Thymus (tissue), 11 donors: ENCODE results near the gene TULP3. TPM values are rescaled to one million over a fixed set of nuclear protein-coding genes. Genes with fewer than 3 reads are reported as not detected.
"Not testable (repeated sequence)": the region's sequence is repeated elsewhere in the genome, so short reads cannot be mapped to it uniquely, and the experiment has no call there.

ENCODE experiments used
- DNase-seq, 9 donors: peaks; one replicate each; pipeline ENCODE4 v3.0.0-alpha.2; 2013; ENCODE audit warnings: low spot score in 9 of 9, low read depth in 6 of 9, missing footprints in 1 of 9
- H3K27ac ChIP-seq, 2 donors: one replicate each; pipeline ENCODE4 v1.5.1; 2013; ENCODE audit warnings: control low read depth in 1 of 2, low read depth in 1 of 2, low read length in 1 of 2, mild to moderate bottlenecking in 1 of 2, moderate library complexity in 1 of 2
- H3K27me3 ChIP-seq, 2 donors: one replicate each; pipeline ENCODE4 v1.5.1; 2013; ENCODE audit warnings: low read length in 1 of 2; ENCODE audit not compliant: control insufficient read depth in 2 of 2, insufficient read depth in 1 of 2
- H3K36me3 ChIP-seq, 2 donors: one replicate each; pipeline ENCODE4 v1.5.1; 2013; ENCODE audit warnings: low read length in 1 of 2, mild to moderate bottlenecking in 1 of 2, moderate library complexity in 1 of 2; ENCODE audit not compliant: control insufficient read depth in 2 of 2, insufficient read depth in 2 of 2
- H3K4me1 ChIP-seq, 2 donors: one replicate each; pipeline ENCODE4 v1.5.1; 2013; ENCODE audit warnings: low read length in 2 of 2; ENCODE audit not compliant: control insufficient read depth in 2 of 2, insufficient read depth in 2 of 2
- H3K4me3 ChIP-seq, 2 donors: one replicate each; pipeline ENCODE4 v1.5.1; 2013; ENCODE audit warnings: low read length in 2 of 2, control low read depth in 1 of 2, mild to moderate bottlenecking in 1 of 2
- H3K9me3 ChIP-seq, 2 donors: one replicate each; pipeline ENCODE4 v1.5.1; 2013; ENCODE audit warnings: low read length in 1 of 2, mild to moderate bottlenecking in 1 of 2; ENCODE audit not compliant: control insufficient read depth in 2 of 2, insufficient read depth in 1 of 2
- WGBS: extraction: QIAGEN DNeasy Blood & Tissue Kit; methylation state at CpG from one replicate; pipeline ENCODE4 v1.1.7; 2013; 5-methylcytosine and 5-hydroxymethylcytosine counted together
- polyA plus RNA-seq: library from polyadenylated mRNA; stranded (reverse); fragments of 200-250 nt; gene quantifications from one replicate; pipeline ENCODE4 v1.2.3, GENCODE V29; 2013
- total RNA-seq: library from RNA; stranded (reverse); fragments of 120-200 nt; gene quantifications from one replicate; pipeline ENCODE4 v1.2.4, GENCODE V29; 2013
- donor health status: healthy.

The TULP3 gene
- total and polyA plus RNA-seq, 2 donors, result 10.3 to 10.5 TPM

DNA sequence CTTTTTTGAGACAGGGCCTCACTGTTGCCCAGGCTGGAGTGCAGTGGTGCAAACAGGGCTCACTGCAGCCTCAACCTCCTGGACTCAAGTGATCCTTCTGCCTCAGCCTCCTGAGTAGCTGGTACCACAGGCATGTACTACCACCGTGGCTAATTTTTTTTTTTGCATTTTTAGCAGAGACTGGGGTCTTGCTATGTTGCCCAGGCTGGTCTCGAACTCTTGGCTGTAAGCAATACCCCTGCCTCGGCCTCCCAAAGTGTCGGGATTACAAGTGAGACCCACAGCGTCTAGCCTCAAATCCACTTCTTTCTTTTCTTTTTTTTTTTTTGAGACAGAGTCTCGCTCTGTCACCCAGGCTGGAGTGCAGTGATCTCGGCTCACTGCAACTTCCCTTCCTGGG is 27.3 kb upstream of the TULP3 start:
- not testable (repeated sequence) for DNase-seq, H3K4me3 ChIP-seq, H3K27ac ChIP-seq, H3K9me3 ChIP-seq, H3K27me3 ChIP-seq, H3K4me1 ChIP-seq
- H3K36me3 ChIP-seq, result peaks cover 68 to 77% of the 10 kb centered on the region in 2 donors
- WGBS, result 98% methylated on average over 7 of the region's 7 CpGs

DNA sequence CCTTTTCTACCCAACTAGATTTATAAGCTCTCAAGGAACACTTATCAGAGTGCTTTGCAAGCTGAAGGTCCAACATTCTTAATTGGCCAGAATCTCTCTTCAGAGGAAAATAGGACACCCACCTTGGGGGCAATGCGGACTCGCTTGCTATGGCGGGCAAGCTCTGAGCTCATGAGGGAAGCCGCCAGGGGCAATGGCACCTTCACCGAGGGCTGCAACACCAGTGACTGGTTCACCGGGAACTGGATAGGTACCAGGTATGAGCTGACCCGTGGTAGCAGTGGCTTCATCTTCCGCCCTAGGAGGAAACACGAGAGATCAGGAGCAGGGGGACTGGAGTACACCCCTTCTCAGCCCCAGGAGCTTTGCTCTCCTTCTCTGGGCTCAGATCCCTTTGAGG is 26.5 kb upstream of the TULP3 start:
- over 99% methylated on average over 9 of the region's 9 CpGs for WGBS
- DNase-seq, result no peak
- H3K9me3 ChIP-seq, result no peaks in the 10 kb centered on the region
- H3K4me1 ChIP-seq, result no peaks in the 10 kb centered on the region
- peaks cover 64 to 75% of the 10 kb centered on the region in 2 donors for H3K36me3 ChIP-seq
- H3K4me3 ChIP-seq, result no peak overlapping the region
- no peak overlapping the region for H3K27ac ChIP-seq
- no peaks in the 10 kb centered on the region for H3K27me3 ChIP-seq

- H3K27ac ChIP-seq, H3K4me3 ChIP-seq, DNase-seq, H3K27me3 ChIP-seq, H3K9me3 ChIP-seq, H3K4me1 ChIP-seq: not testable (repeated sequence)
- H3K36me3 ChIP-seq, result peaks cover 52 to 62% of the 10 kb centered on the region in 2 donors
- WGBS, result 98% methylated on average over 9 of the region's 9 CpGs
Measured at GRCh38 chr12:2868986-2869632, 21.6 kb upstream of the TULP3 start.

GRCh38 chr12:2876431-2877046 is 14.2 kb upstream of the TULP3 start:
- H3K27me3 ChIP-seq, result no peaks in the 10 kb centered on the region
- no peaks in the 10 kb centered on the region for H3K9me3 ChIP-seq
- WGBS, result 6% methylated on average over 38 of the region's 38 CpGs
- peak in 3 of 9 donors; percentile 9 to 19 (median 18) for DNase-seq
- peak overlapping the region; percentile 93 to 95 for H3K4me3 ChIP-seq
- peaks cover 12 to 23% of the 10 kb centered on the region in 2 donors for H3K36me3 ChIP-seq
- peak overlapping the region in 1 of 2 donors; percentile 64 for H3K27ac ChIP-seq
- H3K4me1 ChIP-seq, result peaks cover 16 to 23% of the 10 kb centered on the region in 2 donors

DNA sequence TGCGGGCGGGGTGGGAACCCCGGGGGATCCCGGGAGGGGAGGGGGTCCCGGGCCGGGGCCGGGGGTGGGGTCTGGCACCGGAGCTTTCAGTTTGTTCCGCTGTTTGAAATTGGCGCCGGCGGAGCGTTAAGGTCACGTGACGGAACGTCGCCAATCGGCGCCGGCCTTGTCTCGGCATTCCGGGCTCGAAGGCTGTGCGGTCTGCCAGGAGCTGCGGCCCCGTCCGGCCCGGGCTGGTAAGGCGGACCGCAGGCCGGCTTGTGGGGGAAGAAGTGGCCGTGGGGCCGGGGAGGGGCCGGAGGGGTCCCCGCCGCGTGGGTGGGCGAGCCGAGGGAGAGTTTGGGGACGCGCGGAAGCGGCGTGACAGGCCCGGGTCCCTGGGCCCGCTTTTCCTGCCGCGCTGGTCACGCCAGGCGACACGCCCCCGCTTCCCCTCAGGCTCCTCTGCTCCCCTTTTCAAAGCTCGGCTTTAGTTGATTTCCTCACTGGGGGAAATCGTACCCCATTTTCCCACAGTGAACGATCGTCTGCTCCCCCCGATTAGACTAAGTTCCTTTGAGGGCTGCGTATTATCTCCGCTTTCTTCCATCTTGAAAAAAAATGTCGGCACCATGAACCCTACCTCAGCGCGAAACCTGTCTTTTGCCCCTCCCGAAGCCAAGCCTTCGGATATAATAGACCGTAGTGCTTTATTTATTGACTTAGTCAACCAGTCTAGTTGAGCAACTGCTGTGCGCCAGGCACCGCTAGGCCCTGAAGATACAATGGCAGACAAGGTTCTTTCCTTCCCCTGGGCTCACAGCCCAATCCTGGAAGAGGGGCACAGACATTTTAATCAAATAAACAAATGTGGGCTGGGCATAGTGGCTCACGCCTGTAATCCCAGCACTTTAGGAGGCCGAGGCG is 13.4 kb upstream of the TULP3 start, which contains the start of the genes FOXM1 and RHNO1:
TSS of gene FOXM1 (minus strand) at position 128 of the 906 bp plus-strand sequence. CDS start 2,696 bp downstream, outside the sequence.
TSS of gene RHNO1 (plus strand) at position 177 of the 906 bp plus-strand sequence. CDS start 8,144 bp downstream, outside the sequence.
- H3K27me3 ChIP-seq, result no peaks in the 10 kb centered on the region
- H3K27ac ChIP-seq, result peak within 1 kb of the TSS; percentile 86 to 91
- H3K36me3 ChIP-seq, result peaks cover 7 to 16% of the 10 kb centered on the region in 2 donors
- DNase-seq, result peak; percentile 68 to 95 (median 85)
- no peaks in the 10 kb centered on the region for H3K9me3 ChIP-seq
- H3K4me3 ChIP-seq, result peak within 1 kb of the TSS; percentile 93 to 95
- peaks cover 16 to 23% of the 10 kb centered on the region in 2 donors for H3K4me1 ChIP-seq
- under 1% methylated on average over 70 of the region's 70 CpGs for WGBS

DNA sequence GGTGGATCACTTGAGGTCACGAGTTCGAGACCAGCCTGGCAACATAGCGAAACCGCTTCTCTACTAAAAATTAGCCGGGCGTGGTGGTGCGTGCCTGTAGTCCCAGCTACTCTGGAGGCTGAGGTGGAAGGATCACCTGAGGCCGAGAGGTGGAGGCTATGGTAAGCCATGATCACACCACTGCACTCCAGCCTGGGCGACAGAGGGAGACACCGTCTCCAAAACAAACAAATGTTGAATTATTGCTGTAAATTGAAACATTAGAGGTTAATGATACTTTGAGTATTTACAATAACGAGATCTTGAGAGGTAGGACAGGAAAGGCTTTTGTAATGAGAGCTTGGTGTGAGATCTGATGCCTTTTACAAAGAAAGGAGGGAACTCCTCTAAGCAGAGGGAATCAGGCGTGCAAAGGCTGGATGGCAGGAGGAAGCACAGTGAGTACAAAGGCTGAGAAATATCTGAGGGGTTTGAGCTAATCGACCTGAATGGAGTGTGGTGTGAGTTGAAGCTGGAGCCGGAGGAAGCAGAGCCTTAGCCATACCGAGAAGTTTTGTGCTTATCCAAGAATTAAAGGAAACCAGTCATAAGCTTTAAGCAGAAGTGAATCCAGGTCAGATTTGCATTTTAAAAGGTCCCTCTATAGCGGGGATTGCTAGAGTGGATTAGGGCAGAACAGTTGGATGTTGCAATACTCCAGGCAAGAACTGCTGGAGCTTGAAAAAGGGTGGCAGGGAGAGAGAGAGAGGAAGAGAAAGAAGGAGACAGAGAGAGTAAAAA is 12.5 kb upstream of the TULP3 start:
- H3K27me3 ChIP-seq, result no peaks in the 10 kb centered on the region
- DNase-seq, result peak in 1 of 9 donors; percentile 32
- peaks cover 7 to 11% of the 10 kb centered on the region in 2 donors for H3K36me3 ChIP-seq
- 70% methylated on average over 16 of the region's 16 CpGs for WGBS
- H3K9me3 ChIP-seq, result no peaks in the 10 kb centered on the region
- H3K4me1 ChIP-seq, result peaks cover 16 to 23% of the 10 kb centered on the region in 2 donors
- peak overlapping the region; percentile 93 to 95 for H3K4me3 ChIP-seq
- peak overlapping the region; percentile 59 to 86 for H3K27ac ChIP-seq

DNA sequence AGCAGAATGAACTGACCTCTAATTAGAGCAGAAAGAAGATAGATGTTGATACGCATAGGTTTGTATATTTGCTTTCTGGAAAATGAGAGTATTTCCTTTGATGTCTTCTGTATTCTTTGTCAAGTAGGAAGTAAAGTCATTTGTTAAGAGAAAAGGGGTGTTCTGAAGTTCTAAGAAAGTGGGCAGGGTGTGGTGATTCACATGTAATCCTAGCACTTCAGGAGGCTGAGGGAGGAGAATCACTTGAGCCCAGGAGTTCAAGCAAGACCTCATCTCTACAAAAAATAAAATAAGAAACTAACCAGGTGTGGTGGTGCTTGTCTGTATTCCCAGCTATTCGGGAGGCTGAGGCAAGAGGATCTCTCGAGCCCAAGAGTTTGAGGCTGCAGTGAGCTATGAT is 10.8 kb upstream of the TULP3 start:
- Histone ChIP-seq H3K36me3 (peaks cover 0 to 4% of the 10 kb centered on the region in 2 donors), H3K27ac (no peak overlapping the region), H3K4me3 (no peak overlapping the region), H3K9me3 (no peaks in the 10 kb centered on the region), H3K27me3 (no peaks in the 10 kb centered on the region), H3K4me1 (peaks cover 16 to 23% of the 10 kb centered on the region in 2 donors)
- WGBS, result 98% methylated on average over 3 of the region's 3 CpGs
- DNase-seq, result no peak

GRCh38 chr12:2884810-2885209 is 5.9 kb upstream of the TULP3 start:
- no peak overlapping the region for H3K27ac ChIP-seq
- no peaks in the 10 kb centered on the region for H3K9me3 ChIP-seq
- H3K4me1 ChIP-seq, result peaks cover 0 to 2% of the 10 kb centered on the region in 2 donors
- DNase-seq, result no peak
- H3K4me3 ChIP-seq, result no peak overlapping the region
- no peaks in the 10 kb centered on the region for H3K27me3 ChIP-seq
- H3K36me3 ChIP-seq, result peaks cover 11 to 28% of the 10 kb centered on the region in 2 donors
- WGBS, result 93% methylated on average over 2 of the region's 2 CpGs
